Measurements from ENCODE around the gene KRT20.

DNA sequence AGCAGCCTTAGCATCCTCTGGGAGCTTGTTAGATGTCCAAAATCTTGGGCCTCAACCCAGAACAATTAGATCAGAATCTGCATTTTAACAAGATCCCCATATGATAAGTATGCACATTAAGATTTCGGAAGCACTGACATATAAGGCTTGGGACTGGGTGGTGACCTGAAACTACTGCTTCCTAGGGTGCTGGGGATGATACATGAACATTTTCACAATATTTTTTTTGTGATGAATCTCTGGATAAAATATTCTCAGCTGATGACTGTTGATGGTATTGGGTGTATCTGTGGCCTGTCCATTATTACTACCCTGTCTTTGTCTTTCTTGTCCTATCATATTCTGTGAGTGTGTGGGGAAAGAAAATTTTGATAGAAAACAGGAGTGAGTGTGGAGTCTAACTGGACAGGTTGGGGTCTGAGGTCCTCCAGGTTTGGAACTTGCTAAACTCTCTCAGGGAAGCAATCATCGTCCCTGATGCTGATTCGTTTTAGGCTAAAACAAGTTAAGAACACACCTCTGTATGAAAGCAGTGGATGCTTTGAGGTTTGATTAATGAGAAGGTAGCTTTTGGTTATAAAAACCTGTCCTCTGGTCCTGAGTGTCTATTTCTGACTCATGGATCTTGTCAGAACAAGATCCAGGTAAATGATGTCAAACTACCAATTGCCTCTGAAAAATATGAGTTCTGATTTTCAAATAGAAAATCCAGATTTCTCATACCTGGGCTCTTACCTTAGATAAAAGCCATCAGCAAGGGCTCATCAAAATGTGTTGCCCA lies 29.2 kb upstream of the KRT20 start:
- TF ChIP-seq, protein P1, sequence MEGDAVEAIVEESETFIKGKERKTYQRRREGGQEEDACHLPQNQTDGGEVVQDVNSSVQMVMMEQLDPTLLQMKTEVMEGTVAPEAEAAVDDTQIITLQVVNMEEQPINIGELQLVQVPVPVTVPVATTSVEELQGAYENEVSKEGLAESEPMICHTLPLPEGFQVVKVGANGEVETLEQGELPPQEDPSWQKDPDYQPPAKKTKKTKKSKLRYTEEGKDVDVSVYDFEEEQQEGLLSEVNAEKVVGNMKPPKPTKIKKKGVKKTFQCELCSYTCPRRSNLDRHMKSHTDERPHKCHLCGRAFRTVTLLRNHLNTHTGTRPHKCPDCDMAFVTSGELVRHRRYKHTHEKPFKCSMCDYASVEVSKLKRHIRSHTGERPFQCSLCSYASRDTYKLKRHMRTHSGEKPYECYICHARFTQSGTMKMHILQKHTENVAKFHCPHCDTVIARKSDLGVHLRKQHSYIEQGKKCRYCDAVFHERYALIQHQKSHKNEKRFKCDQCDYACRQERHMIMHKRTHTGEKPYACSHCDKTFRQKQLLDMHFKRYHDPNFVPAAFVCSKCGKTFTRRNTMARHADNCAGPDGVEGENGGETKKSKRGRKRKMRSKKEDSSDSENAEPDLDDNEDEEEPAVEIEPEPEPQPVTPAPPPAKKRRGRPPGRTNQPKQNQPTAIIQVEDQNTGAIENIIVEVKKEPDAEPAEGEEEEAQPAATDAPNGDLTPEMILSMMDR (IDR thresholded peaks at IDR 0.05) = no peak
- no peak for TF ChIP-seq POLR2A (IDR thresholded peaks at IDR 0.05)

Data from breast epithelium (tissue), 3 donors.